Activated CD8-positive, alpha-beta memory T cell treated with anti-CD3 and anti-CD28 coated beads for 48 hours (primary cell): ENCODE measurements around the gene MADD.

ENCODE experiments used
- DNase-seq, 3 experiments: peaks; one replicate each; pipeline ENCODE4 v3.0.0-alpha.2; 2020; ENCODE audit warnings: low read depth in 2 of 3, low spot score in 2 of 3

Gene MADD

DNA sequence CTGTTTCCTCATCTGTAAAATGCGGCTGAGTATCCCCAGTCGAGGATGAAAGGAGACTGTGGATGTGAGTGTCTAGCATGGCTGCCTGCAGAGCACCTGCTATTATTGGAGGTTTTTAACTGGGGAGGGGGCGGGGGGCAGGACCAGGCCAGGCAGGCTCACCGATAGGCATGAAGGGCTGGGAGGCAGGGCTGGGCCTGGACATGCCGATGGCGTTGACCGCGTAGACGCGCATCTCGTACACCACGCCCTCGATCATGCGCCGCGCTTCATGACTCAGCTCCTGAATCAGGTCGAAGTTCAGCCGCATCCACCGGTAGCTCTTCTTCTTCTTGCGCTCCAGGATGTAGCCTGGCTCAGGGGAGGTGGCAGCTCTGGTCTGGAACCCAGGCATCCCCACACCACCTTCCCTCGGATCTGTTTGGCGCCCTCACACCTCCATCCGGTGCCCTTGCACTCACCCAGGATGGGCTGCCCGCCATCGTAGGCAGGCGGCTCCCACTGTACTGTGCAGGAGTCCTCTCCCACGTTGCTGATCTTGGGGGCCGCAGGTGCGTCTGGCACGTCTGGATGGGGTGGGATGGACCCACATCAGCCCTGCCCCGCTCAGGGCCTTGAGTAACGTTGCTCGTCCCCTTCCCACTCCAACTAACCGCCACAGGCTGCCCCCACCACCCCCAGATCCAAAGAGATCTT lies 67.4 kb downstream of the MADD start:
- DNase-seq, result no peak

DNA sequence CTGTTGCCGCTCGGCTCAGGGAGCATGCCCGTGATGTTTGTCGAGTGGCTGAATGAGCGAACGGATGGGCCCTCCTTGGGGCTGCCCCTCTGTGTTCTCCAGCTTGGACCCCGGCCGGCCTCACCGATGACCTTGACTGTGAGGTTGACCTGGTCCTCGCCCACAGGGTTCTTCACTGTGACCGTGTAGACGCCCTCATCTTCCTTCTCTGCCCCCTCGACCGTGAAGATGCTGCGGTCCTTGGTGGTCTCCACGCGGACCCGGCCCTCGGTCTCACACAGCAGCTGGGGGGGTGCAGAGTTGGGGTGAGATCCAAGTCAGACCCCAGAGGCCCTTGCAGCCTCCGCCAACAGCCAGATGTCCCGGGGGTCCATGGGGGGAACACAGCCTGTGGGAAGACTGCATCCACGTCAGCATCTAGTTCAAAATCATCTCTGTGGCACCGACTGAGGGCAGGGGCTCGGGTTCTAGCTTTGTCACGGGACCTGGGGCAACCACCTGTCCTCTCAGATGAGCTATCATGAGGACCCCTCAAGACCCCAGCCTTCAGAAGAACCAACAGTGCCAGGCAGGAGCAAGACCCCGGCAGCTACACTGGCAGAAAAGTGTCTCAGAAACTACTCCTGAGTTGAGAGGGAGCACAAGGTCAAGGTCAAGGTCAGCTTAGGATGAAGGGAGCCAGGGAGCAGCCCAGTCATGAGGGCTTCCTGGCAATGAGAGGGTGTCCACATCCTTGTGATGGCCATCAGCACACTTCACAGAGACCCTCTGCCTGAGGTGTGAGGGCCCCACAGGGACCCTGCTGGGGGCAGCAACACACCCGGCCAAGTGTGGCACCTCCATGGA lies 68.7 kb downstream of the MADD start:
- no peak for DNase-seq

- no peak for DNase-seq
Observed at GRCh38 chr11:47340010-47340409, 70.1 kb downstream of the MADD start.

DNA sequence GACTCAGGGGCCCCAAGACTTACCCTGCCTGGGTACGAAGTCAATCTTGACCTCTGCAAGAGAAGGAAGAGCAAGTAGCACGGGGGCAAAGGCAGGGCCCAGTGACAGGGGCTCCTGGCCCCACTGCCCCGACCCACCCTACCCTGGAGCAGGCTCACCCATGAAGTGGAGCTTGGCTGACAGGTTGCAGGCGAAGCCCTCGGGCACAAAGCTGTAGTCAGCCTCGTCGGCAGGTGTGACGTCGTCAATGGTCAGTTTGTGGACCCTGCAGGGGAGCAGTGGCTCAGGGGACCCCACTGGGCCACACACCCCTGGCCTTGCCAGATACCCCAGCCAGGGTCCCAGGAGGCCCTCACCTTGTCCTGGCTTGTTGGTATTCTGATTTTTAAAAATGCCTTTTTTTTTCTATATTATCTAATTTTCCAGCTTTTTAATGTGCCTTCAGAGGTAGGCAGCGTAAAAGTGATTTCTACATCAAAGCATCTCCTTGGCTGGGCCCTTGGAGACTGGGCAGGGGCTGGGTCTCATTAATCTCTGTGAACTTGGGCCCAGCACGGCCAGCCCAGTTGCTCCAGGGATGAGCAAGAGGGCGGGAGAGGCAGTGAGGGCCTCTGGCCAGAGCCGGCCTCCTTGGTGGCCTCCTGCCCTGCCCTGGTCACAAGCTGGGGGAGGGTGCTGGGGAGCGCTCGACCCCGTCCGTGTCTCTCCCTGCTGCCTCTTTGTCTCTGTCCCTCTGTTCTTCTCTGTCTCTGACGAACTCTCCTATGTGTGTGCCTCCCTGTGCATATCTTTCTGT lies 71.2 kb downstream of the MADD start:
- no peak for DNase-seq

GRCh38 chr11:47342036-47342803 lies 72.3 kb downstream of the MADD start:
- no peak for DNase-seq

- DNase-seq, result no peak
Observed at GRCh38 chr11:47342854-47343253, 72.9 kb downstream of the MADD start.

DNA sequence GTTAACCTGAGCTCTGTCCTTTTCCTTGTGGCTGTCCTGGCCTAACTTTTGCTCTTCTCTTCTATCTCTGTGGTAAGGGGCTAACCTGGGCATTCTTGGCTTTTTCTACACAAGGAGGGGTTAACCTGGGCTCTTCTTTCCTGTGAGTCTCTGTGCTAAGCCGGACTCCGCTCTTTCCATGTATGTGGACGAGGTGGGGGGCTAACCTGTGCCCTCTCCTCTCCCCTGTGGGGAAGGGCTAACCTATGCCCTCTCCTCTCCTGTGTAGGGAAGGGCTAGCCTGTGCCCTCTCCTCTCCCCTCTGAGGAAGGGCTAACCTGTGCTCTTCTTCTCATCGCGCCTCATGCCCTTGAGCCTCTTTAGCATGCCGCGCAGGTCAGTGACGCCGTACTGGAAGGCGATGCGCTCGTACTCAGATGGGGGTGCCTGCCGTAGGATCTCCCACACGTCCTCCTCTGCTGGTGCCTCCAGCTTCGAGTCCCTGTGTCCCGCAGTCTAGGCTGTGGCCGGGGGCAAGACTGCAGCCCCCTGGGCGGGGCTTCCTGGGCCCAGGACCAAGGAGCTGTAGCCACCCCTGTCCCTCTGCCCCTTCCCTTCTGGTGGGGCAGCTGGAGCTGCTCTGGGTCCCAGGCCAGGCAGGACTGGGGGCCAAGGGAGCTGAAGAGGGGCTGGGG lies 76.1 kb downstream of the MADD start:
- no peak for DNase-seq

- DNase-seq, result no peak
Observed at GRCh38 chr11:47347137-47347536, 77.2 kb downstream of the MADD start.

DNA sequence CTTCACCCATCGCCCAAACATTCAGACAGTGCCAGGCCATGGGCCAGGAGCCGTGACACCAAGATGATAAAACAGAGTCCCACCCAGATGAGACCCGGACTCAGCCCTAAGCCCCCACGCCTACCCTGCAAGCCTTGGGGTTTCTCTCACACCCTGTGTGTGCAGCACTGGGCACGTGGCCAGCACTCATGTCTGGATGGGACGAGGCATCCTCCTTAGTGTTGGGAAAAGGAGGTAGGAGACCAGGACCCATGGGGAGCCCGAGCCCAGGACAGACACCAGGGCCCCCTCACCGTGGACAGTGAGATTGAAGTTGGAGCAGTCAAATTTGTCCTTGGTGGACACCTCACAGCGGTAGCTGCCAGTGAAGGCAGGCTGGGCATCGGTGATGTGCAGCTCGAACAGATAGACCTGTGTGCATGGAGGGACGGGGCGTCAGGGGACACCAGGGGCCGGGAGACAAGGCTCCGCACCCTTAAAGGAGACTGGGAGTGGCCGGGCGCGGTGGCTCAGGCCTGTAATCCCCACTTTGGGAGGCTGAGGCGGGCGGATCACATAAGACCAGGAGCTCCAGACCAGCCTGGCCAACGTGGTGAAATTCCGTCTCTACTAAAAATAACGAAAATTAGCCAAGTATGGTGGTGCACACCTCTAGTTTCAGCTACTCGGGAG lies 78.3 kb downstream of the MADD start:
- no peak for DNase-seq

- no peak for DNase-seq
Observed at GRCh38 chr11:47348859-47349258, 78.9 kb downstream of the MADD start.

DNA sequence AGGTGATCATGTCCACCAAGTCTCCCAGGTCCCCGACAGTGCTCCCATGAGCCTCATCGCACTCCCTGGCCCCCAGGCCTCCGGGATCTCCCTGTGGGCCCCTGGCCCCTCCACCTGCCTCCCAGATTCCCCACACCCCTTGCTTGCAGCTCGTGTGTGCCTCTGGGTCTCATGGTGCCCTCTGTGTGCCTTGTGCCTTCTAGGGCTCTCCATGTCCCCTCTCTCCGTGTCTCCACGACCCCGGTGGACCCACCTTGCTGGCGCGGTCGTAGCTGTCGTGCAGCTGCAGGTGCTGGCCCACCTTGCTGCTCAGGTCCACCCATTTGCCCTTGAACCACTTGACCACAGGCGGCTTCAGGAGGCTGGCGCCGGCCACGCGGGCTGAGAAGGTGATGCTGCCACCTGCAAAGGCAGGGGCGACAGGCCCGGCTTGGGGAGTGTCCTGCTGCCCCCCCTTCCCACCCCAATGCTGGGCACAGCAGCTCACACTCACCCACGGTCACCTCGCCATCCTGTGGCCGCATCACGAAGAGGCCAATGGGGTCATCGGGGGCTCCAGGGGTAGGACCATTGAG lies 79.7 kb downstream of the MADD start:
- no peak for DNase-seq

DNA sequence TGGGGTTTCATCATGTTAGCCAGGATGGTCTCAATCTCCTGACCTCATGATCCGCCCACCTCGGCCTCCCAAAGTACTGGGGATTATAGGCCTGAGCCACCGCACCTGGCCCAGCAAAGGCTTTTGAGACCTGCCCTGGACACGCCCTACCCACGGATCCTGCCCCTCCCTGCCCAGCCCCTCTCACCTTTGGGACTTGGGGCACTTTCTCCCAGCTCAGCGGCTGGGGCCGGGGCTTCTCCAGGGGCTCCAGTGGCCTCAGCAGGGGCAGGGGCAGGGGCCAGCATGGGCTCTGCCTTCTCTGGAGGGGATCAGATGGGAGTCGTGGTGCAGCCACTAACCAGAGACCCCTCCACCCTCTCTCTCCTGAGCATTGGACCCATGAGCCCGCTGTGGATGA lies 80.4 kb downstream of the MADD start:
- no peak for DNase-seq

DNA sequence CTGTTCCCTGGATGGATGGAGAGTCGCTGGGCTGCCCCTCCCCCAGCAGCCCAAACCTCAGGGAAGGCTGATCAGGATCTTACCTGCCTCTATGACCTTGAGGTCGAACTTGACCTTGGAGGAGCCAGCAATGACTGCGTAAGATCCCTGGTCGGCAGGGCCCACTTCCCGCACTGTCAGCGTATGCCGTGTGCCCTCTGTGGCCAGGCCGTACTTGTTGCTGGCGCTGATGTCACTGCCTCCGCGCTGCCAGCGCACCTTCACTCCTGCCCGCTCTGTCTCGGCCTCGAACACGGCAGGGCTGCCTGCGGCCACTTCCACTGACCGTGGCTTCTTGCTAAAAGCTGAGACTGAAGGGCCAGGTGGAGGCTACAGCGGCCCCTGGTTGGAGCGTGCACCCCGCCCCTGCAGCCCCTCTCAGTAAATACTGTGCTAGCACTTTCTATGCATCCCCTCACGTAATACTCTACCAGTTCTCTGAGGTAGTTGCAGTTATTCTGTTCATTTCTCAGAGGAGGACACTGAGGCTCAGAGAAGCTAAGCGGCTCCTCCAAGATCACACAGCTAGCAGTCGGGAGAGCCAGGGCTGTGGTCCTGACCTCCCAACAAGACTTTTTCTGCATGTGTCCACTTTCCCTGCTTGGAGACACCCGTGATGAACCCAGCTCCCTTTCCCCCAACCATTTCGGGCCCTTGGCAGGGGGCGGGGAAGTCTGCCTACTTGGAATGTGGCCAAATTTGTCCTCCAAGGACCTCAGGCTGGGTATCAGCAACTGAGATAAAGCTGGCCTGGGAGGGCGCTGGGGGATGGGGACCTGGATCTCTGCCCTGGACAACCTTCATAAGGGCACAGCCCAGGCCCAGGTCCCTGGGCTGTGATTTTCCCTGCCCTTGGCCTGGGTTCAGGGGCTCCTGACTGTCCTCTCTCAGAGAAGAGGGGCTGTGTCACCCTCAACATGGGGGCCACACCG lies 81.5 kb downstream of the MADD start:
- DNase-seq, result no peak

DNA sequence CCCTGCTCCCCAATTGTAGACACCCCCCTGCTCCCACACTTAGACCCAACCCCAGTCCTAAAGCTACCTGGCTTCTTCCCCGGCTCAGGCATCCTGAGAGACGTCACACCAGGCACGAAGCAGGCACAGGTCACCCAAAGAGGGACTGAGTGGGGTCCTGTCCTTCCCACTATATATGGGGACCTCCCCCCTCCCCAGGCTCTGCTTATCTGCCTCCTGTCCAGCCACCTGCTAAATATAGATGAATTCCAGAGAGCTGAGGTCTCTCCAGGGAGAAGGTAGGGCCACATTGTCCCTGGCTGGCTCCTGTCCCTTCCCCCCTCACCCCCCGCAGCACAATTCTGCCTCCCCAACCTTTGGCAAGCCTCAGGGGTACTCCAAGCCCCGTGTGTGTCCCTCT lies 82.6 kb downstream of the MADD start, which contains the start of gene MYBPC3:
MYBPC3 (minus strand) TSS at position 147 of the 400 bp plus-strand sequence; CDS start at position 92, 55 bp downstream.
- DNase-seq, result no peak

GRCh38 chr11:47353978-47354774 lies 84.2 kb downstream of the MADD start:
- DNase-seq, result no peak

GRCh38 chr11:47354913-47355282 lies 85.0 kb downstream of the MADD start:
- DNase-seq, result no peak

DNA sequence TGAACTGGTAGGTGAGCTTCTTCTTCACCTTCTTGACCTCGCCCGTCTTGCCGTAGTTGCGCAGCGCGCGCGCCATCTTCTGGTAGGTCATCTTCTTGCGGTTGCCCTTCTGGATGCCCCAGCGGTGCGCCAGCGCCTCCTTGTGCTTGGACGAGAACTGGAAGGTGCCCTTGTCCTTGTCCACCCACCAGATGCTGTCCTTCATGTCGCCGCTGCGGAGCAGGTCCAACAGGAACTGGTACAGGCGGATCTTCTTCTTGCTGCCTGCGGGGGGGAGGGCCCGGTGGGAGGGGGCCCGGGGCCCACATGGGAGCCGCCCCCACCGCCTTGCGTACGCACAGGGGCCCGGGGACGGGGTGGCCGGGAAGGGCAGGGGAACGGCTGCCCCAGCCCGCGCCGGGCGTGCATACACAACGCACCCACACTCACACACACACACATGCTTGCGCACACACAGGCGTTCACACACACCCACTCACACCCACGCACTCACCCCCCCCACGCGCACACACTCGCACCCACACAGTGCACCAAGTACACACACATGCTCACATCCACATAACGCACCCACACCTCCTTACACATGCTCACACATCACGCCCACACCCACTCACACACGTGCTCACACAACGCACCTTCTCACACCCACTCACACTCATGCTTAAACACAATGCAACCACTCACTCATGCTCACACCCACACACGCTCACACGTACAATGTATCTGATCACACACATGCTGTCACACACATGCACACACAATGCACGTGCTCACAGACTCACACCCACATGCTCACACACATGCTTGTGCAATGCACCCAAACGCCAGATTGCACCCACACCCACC lies 85.6 kb downstream of the MADD start:
- DNase-seq, result peak in 2 of 3 experiments; percentile 10 to 26
